ENCODE results near the gene NFE2L3. TPM values are rescaled to one million over a fixed set of nuclear protein-coding genes. Genes with fewer than 3 reads are reported as not detected.

Gene NFE2L3
- total and polyA plus RNA-seq, 2 donors (not counting 1 experiment from before 2014, with no cell fraction given), result 1.4 to 1.6 TPM

- Histone ChIP-seq H2AFZ (ENCODE audit: insufficient read depth, low read depth, low read length, poor library complexity, severe bottlenecking) (no peak overlapping the region), H3K4me2 (replicated peaks; ENCODE audit: low read depth, low read length, poor library complexity, severe bottlenecking) (no peak overlapping the region), H3K4me1 (ENCODE audit: control insufficient read depth in 2 of 2, insufficient read depth in 2 of 2, low read length in 2 of 2) (no peaks in the 10 kb centered on the region), H4K20me1 (ENCODE audit: control insufficient read depth, insufficient read depth, low read length, poor library complexity, severe bottlenecking) (no peaks in the 10 kb centered on the region), H3K27ac (ENCODE audit: low read length in 2 of 2) (no peak overlapping the region), H3K4me3 (ENCODE audit: control extremely low read depth in 1 of 5, extremely low read depth in 1 of 5, insufficient read depth in 1 of 5, low read depth in 2 of 5, low read length in 4 of 5) (no peak overlapping the region), H3K27me3 (replicated peaks in 1 of 4; ENCODE audit: control extremely low read depth in 1 of 4, control insufficient read depth in 3 of 4, insufficient read depth in 4 of 4, low read length in 3 of 4) (peaks cover 0 to 10% (median 1%) of the 10 kb centered on the region in 4 experiments), H3K9ac (ENCODE audit: low read length) (no peak overlapping the region), H3K36me3 (replicated peaks in 1 of 2; ENCODE audit: control extremely low read depth in 1 of 2, control insufficient read depth in 1 of 2, extremely low read depth in 1 of 2, insufficient read depth in 2 of 2, low read length in 1 of 2) (no peaks in the 10 kb centered on the region), H3K79me2 (ENCODE audit: control insufficient read depth, insufficient read depth, low read length) (no peaks in the 10 kb centered on the region), H3K9me3 (ENCODE audit: control extremely low read depth in 1 of 3, control insufficient read depth in 2 of 3, insufficient read depth in 1 of 3, low read length in 2 of 3) (peaks cover 0 to 9% (median 0%) of the 10 kb centered on the region in 3 donors)
- 100% methylated on average over 6 of the region's 13 CpGs for WGBS (ENCODE audit: insufficient coverage)
- POLR2A ChIA-PET, result interaction anchor here (1.1 kb wide), 1 partner anchor 11 kb away, joined by 5 read pairs; no protein-coding TSS in a partner anchor
- no peak overlapping the region for H3K4me3 Mint-ChIP-seq
- H3K27me3 Mint-ChIP-seq, result peaks cover 13% of the 10 kb centered on the region
- CTCF ChIA-PET, result no interaction called here
- intact Hi-C loops (cut with micrococcal nuclease), result no loop called here
- no peak overlapping the region for H3K27ac Mint-ChIP-seq
- ATAC-seq (ENCODE audit: low read depth) (no peak), DNase-seq (no peak)
- TF ChIP-seq CTCF (IDR thresholded peaks at IDR 0.05) (no peak), EZH2 (IDR thresholded peaks at IDR 0.05; ENCODE audit: borderline replicate concordance, insufficient read depth, low read depth, low read length, poor library complexity, severe bottlenecking) (no peak)
- H3K4me1 Mint-ChIP-seq, result no peaks in the 10 kb centered on the region
- no peaks in the 10 kb centered on the region for H3K9me3 Mint-ChIP-seq (ENCODE audit: insufficient read depth)
Measured at GRCh38 chr7:26144184-26145080, 7.6 kb upstream of the NFE2L3 start.

GRCh38 chr7:26145238-26145637, 6.8 kb upstream of the NFE2L3 start:
- H3K36me3 ChIP-seq (replicated peaks in 1 of 2; ENCODE audit: control extremely low read depth in 1 of 2, control insufficient read depth in 1 of 2, extremely low read depth in 1 of 2, insufficient read depth in 2 of 2, low read length in 1 of 2), result no peaks in the 10 kb centered on the region
- Mint-ChIP-seq H3K27ac (no peak overlapping the region), H3K9me3 (ENCODE audit: insufficient read depth) (no peaks in the 10 kb centered on the region), H3K4me3 (no peak overlapping the region), H3K27me3 (peaks cover 13% of the 10 kb centered on the region), H3K4me1 (no peaks in the 10 kb centered on the region)
- H4K20me1 ChIP-seq (ENCODE audit: control insufficient read depth, insufficient read depth, low read length, poor library complexity, severe bottlenecking), result no peaks in the 10 kb centered on the region
- ATAC-seq (ENCODE audit: low read depth), result no peak
- H3K4me2 ChIP-seq (replicated peaks; ENCODE audit: low read depth, low read length, poor library complexity, severe bottlenecking), result no peak overlapping the region
- POLR2A ChIA-PET, result interaction anchor here (1.1 kb wide), 1 partner anchor 11 kb away, joined by 5 read pairs; no protein-coding TSS in a partner anchor
- intact Hi-C loops (cut with micrococcal nuclease), result no loop called here
- H3K9ac ChIP-seq (ENCODE audit: low read length), result no peak overlapping the region
- H3K27me3 ChIP-seq (replicated peaks in 1 of 4; ENCODE audit: control extremely low read depth in 1 of 4, control insufficient read depth in 3 of 4, insufficient read depth in 4 of 4, low read length in 3 of 4), result peaks cover 0 to 10% (median 1%) of the 10 kb centered on the region in 4 experiments
- CTCF ChIA-PET, result no interaction called here
- TF ChIP-seq CTCF (IDR thresholded peaks at IDR 0.05) (no peak), EZH2 (IDR thresholded peaks at IDR 0.05; ENCODE audit: borderline replicate concordance, insufficient read depth, low read depth, low read length, poor library complexity, severe bottlenecking) (no peak)
- no peak for DNase-seq
- WGBS (ENCODE audit: insufficient coverage), result no CpG with 5 or more reads among the region's 4 CpGs
- peaks cover 0 to 9% (median 0%) of the 10 kb centered on the region in 3 donors for H3K9me3 ChIP-seq (ENCODE audit: control extremely low read depth in 1 of 3, control insufficient read depth in 2 of 3, insufficient read depth in 1 of 3, low read length in 2 of 3)
- H3K27ac ChIP-seq (ENCODE audit: low read length in 2 of 2), result no peak overlapping the region
- H2AFZ ChIP-seq (ENCODE audit: insufficient read depth, low read depth, low read length, poor library complexity, severe bottlenecking), result no peak overlapping the region
- no peaks in the 10 kb centered on the region for H3K79me2 ChIP-seq (ENCODE audit: control insufficient read depth, insufficient read depth, low read length)
- no peak overlapping the region for H3K4me3 ChIP-seq (ENCODE audit: control extremely low read depth in 1 of 5, extremely low read depth in 1 of 5, insufficient read depth in 1 of 5, low read depth in 2 of 5, low read length in 4 of 5)
- H3K4me1 ChIP-seq (ENCODE audit: control insufficient read depth in 2 of 2, insufficient read depth in 2 of 2, low read length in 2 of 2), result no peaks in the 10 kb centered on the region
